SK-N-SH (cell line): ENCODE data around the gene CCDC40. TPM values are rescaled to one million over a fixed set of nuclear protein-coding genes. Genes with fewer than 3 reads are reported as not detected.

Experiments
- CTCF ChIA-PET: fragments of 300-600, 350-600 bp; formaldehyde crosslinking; extraction: SDS; loops from one replicate; lab custom pipeline; 2021; lab: Yijun Ruan, JAX
- POLR2A ChIA-PET: fragments of 350-600 bp; sonication (Branson Sonifier 250); formaldehyde crosslinking; extraction: SDS; loops from one replicate; lab custom pipeline; 2020; ENCODE audit warnings: antibody characterized with exemption, inconsistent platforms; lab: Yijun Ruan, JAX
- DNase-seq: peaks from one replicate; pipeline ENCODE4 v3.0.0; 2012
- H2AFZ ChIP-seq: fragments of 200-600 bp; sonication (generic); 2 replicates; pipeline ENCODE4 v1.8.1; 2016; ENCODE audit warnings: antibody characterized with exemption, mild to moderate bottlenecking, low read depth
- H3F3A ChIP-seq: fragments of 200-600 bp; sonication (generic); replicated peaks from 2 replicates; pipeline ENCODE3; 2016; ENCODE audit warnings: antibody characterized with exemption, mild to moderate bottlenecking; ENCODE audit not compliant: insufficient read depth
- H3K27ac ChIP-seq, 2 experiments: fragments of 200-500 bp in 1 of 2; fragments of 200-600 bp in 1 of 2; sonication (Bioruptor generic) in 1 of 2; sonication (generic), shearing (Covaris generic) in 1 of 2; 2 replicates each; pipeline versions ENCODE4 v1.5.1 to v1.6.1; 2014 to 2016; ENCODE audit warnings: low read depth in 2 of 2, inconsistent platforms in 1 of 2, low read length in 1 of 2, mild to moderate bottlenecking in 1 of 2, mixed read lengths in 1 of 2
- H3K27me3 ChIP-seq: fragments of 200-600 bp; sonication (generic), shearing (Covaris generic); 2 replicates; pipeline ENCODE4 v1.6.1; 2016; ENCODE audit warnings: mixed run types; ENCODE audit not compliant: insufficient read depth
- H3K36me3 ChIP-seq, 2 experiments: fragments of 200-500 bp in 1 of 2; fragments of 200-600 bp in 1 of 2; sonication (Bioruptor generic) in 1 of 2; sonication (generic) in 1 of 2; replicated peaks in 1 of 2; 2 replicates each; pipeline versions ENCODE3 to v1.5.1; 2014 to 2016; ENCODE audit warnings: low read length in 1 of 2, mild to moderate bottlenecking in 1 of 2; ENCODE audit not compliant: insufficient read depth in 2 of 2, control insufficient read depth in 1 of 2
- H3K4me1 ChIP-seq, 2 experiments: fragments of 200-500 bp in 1 of 2; fragments of 200-600 bp in 1 of 2; sonication (Bioruptor generic) in 1 of 2; sonication (generic), shearing (Covaris generic) in 1 of 2; 2 replicates each; pipeline versions ENCODE4 v1.5.1 to v1.6.1; 2014 to 2016; ENCODE audit warnings: low read depth in 1 of 2, low read length in 1 of 2, mixed run types in 1 of 2; ENCODE audit not compliant: insufficient read depth in 2 of 2, control insufficient read depth in 1 of 2
- H3K4me2 ChIP-seq: fragments of 200-600 bp; sonication (generic), shearing (Covaris generic); 2 replicates; pipeline ENCODE4 v1.6.1; 2017; ENCODE audit warnings: mixed run types
- H3K4me3 ChIP-seq, 2 experiments: fragments of 200-500 bp in 1 of 2; fragments of 200-600 bp in 1 of 2; sonication (Bioruptor generic) in 1 of 2; sonication (generic), shearing (Covaris generic) in 1 of 2; 2 replicates each; pipeline versions ENCODE4 v1.5.1 to v1.8.1; 2014 to 2016; ENCODE audit warnings: low read depth in 2 of 2, inconsistent platforms in 1 of 2, low read length in 1 of 2, mild to moderate bottlenecking in 1 of 2, mixed read lengths in 1 of 2, moderate library complexity in 1 of 2
- H3K79me2 ChIP-seq: fragments of 200-600 bp; sonication (generic); 2 replicates; pipeline ENCODE4 v1.8.1; 2017; ENCODE audit warnings: mild to moderate bottlenecking; ENCODE audit not compliant: insufficient read depth
- H3K9ac ChIP-seq: fragments of 200-600 bp; sonication (generic); 2 replicates; pipeline ENCODE4 v1.6.1; 2017; ENCODE audit warnings: mixed run types
- H3K9me2 ChIP-seq: fragments of 200-600 bp; sonication (generic); 2 replicates; pipeline ENCODE4 v1.6.1; 2017; ENCODE audit warnings: mixed run types
- H3K9me3 ChIP-seq: fragments of 200-600 bp; sonication (generic); 2 replicates; pipeline ENCODE4 v1.6.1; 2017; ENCODE audit warnings: mixed run types, mild to moderate bottlenecking, moderate library complexity
- H4K20me1 ChIP-seq: fragments of 200-600 bp; sonication (generic); 2 replicates; pipeline ENCODE4 v1.6.1; 2017; ENCODE audit warnings: mild to moderate bottlenecking, mixed run types; ENCODE audit not compliant: insufficient read depth
- CTCF ChIP-seq: fragments of 200-600 bp; sonication (generic); IDR thresholded peaks from 2 replicates; pipeline ENCODE4 v1.6.1; 2017; ENCODE audit warnings: antibody characterized with exemption, mild to moderate bottlenecking, moderate library complexity
- ELF1 ChIP-seq: IDR thresholded peaks from 2 replicates; pipeline ENCODE4 v1.4.0; 2012
- EZH2phosphoT487 ChIP-seq: fragments of 200-600 bp; sonication (generic); IDR thresholded peaks from 2 replicates; pipeline ENCODE4 v1.6.1; 2017; ENCODE audit warnings: low read depth, mixed run types, mild to moderate bottlenecking, antibody characterized with exemption, moderate library complexity, borderline replicate concordance
- FOSL2 ChIP-seq: IDR thresholded peaks from 2 replicates; pipeline ENCODE4 v1.4.0; 2012; ENCODE audit warnings: low read depth, mild to moderate bottlenecking, moderate library complexity, borderline replicate concordance
- FOXJ3 ChIP-seq: sonication (generic); formaldehyde crosslinking; IDR thresholded peaks from 2 replicates; pipeline ENCODE4 v1.5.1; 2020; ENCODE audit warnings: mild to moderate bottlenecking, missing genetic modification reagents
- MEF2A ChIP-seq: IDR thresholded peaks from 2 replicates; pipeline ENCODE4 v1.4.0; 2012; ENCODE audit warnings: low read depth, borderline replicate concordance
- MXI1 ChIP-seq: IDR thresholded peaks from 2 replicates; pipeline ENCODE4 v1.6.1; 2012; ENCODE audit warnings: mild to moderate bottlenecking, low read depth, low read length, improper control_type of control experiment
- NFIC ChIP-seq: IDR thresholded peaks from 2 replicates; pipeline ENCODE4 v1.4.0; 2012; ENCODE audit warnings: borderline replicate concordance
- PBX3 ChIP-seq: IDR thresholded peaks from 2 replicates; pipeline ENCODE4; 2012
- SIN3A ChIP-seq: IDR thresholded peaks from 2 replicates; pipeline ENCODE4 v1.6.1; 2012; ENCODE audit warnings: low read depth, mild to moderate bottlenecking, low read length, moderate library complexity, borderline replicate concordance
- SMC3 ChIP-seq: IDR thresholded peaks from 2 replicates; pipeline ENCODE4 v1.6.1; 2012; ENCODE audit warnings: low read depth, low read length, improper control_type of control experiment
- TCF12 ChIP-seq: IDR thresholded peaks from 2 replicates; pipeline ENCODE4 v1.4.0; 2012
- TEAD4 ChIP-seq: IDR thresholded peaks from 2 replicates; pipeline ENCODE4 v1.4.0; 2012; ENCODE audit warnings: mild to moderate bottlenecking, borderline replicate concordance; ENCODE audit not compliant: insufficient read depth
- YY1 ChIP-seq: IDR thresholded peaks from 2 replicates; pipeline ENCODE4 v1.4.0; 2012; ENCODE audit warnings: low read depth, mild to moderate bottlenecking
- WGBS: methylation state at CpG from one replicate; pipeline ENCODE4 v1.1.6; 2017; ENCODE audit warnings: low lambda C conversion rate; 5-methylcytosine and 5-hydroxymethylcytosine counted together
- polyA plus RNA-seq, 3 experiments: library from polyadenylated mRNA; depleted of rRNA; stranded (reverse); fragments of >200 nt; gene quantifications; 2 replicates each; pipeline ENCODE4 v1.2.3, GENCODE V29; 2012
- TF ChIP-seq, protein P1 (sequence below): IDR thresholded peaks from 2 replicates; pipeline ENCODE4 v1.4.0; 2012; ENCODE audit warnings: low read depth

CCDC40 gene
- polyA plus RNA-seq, 1 of the 3 experiments (the other 2 are of a cell fraction) = 17.3 TPM

DNA sequence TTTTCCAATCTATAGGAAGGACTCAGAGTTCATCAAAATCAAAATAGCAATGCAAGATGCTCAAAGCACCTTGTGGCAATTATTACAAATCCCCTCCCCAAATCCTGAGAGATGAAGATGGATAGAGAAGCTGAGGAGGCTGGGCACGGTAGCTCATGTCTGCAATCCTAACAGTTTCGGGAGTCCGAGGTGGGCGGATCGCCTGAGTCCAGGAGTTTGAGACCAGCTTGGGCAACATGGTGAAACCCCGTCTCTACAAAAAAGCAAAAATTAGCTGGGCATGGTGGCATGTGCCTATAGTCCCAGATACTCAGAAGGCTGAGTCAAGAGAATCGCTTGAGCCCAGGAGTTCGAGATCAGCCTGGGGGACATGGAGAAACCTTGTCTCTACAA is 9.4 kb upstream of the CCDC40 start:
- H3K36me3 ChIP-seq = no peaks in the 10 kb centered on the region
- no peak overlapping the region for H2AFZ ChIP-seq
- ChIA-PET CTCF (interaction anchor here (0.6 to 10.7 kb wide), 9 partner anchors 18 to 1798 kb away, joined by 3 to 72 read pairs (median 3); no protein-coding TSS in a partner anchor), POLR2A (interaction anchor here (1.0 kb wide), 1 partner anchor 8 kb away, joined by 3 read pairs; no protein-coding TSS in a partner anchor)
- peaks cover 86% of the 10 kb centered on the region for H3K79me2 ChIP-seq
- H3F3A ChIP-seq = peaks cover 2% of the 10 kb centered on the region
- no peak overlapping the region for H3K4me3 ChIP-seq
- peaks cover 62% of the 10 kb centered on the region for H4K20me1 ChIP-seq
- no peak overlapping the region for H3K27ac ChIP-seq
- H3K9me3 ChIP-seq = no peaks in the 10 kb centered on the region
- no peak overlapping the region for H3K4me2 ChIP-seq
- H3K27me3 ChIP-seq = no peaks in the 10 kb centered on the region
- H3K9ac ChIP-seq = no peak overlapping the region
- TF ChIP-seq, protein P1, sequence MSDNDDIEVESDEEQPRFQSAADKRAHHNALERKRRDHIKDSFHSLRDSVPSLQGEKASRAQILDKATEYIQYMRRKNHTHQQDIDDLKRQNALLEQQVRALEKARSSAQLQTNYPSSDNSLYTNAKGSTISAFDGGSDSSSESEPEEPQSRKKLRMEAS = no peak
- TF ChIP-seq CTCF (no peak), ELF1 (no peak), NFIC (no peak), MXI1 (no peak), MEF2A (no peak), FOXJ3 (CRISPR knock-in tag) (no peak), PBX3 (no peak), FOSL2 (no peak), SMC3 (no peak)
- peaks cover 8 to 14% of the 10 kb centered on the region in 2 experiments; a peak in 2 of 4 replicates for H3K4me1 ChIP-seq
- H3K9me2 ChIP-seq = no peaks in the 10 kb centered on the region
- DNase-seq = no peak
- WGBS = 96% methylated on average over 8 of the region's 8 CpGs

GRCh38 chr17:80028030-80028429 is 8.4 kb upstream of the CCDC40 start:
- peaks cover 72% of the 10 kb centered on the region for H4K20me1 ChIP-seq
- no peaks in the 10 kb centered on the region for H3K36me3 ChIP-seq
- 95% methylated on average over 10 of the region's 10 CpGs for WGBS
- H3K9me3 ChIP-seq = no peaks in the 10 kb centered on the region
- DNase-seq = no peak
- H3K27ac ChIP-seq = no peak overlapping the region
- H3K27me3 ChIP-seq = no peaks in the 10 kb centered on the region
- no peaks in the 10 kb centered on the region for H3K9me2 ChIP-seq
- no peak overlapping the region for H2AFZ ChIP-seq
- no peak overlapping the region for H3K9ac ChIP-seq
- ChIA-PET CTCF (interaction anchor here (0.6 to 10.7 kb wide), 6 partner anchors 13 to 184 kb away, joined by 3 to 72 read pairs (median 3); no protein-coding TSS in a partner anchor), POLR2A (interaction anchor here (0.7 to 2.0 kb wide), 2 partner anchors 59 to 73 kb away, joined by 4 to 6 read pairs; partner anchors contain the start of gene GAA)
- H3K4me3 ChIP-seq = no peak overlapping the region
- peaks cover 8 to 24% of the 10 kb centered on the region in 2 experiments; a peak in 3 of 4 replicates for H3K4me1 ChIP-seq
- no peaks in the 10 kb centered on the region for H3F3A ChIP-seq
- H3K79me2 ChIP-seq = peaks cover 88% of the 10 kb centered on the region
- TF ChIP-seq TCF12 (no peak), TEAD4 (no peak), EZH2phosphoT487 (no peak), SIN3A (no peak), MEF2A (no peak), FOXJ3 (CRISPR knock-in tag) (no peak), YY1 (no peak)
- H3K4me2 ChIP-seq = no peak overlapping the region
